ENCODE results near the gene PTGS1. TPM values are rescaled to one million over a fixed set of nuclear protein-coding genes. Genes with fewer than 3 reads are reported as not detected.

The PTGS1 gene
- polyA plus RNA-seq, 1 donor (not counting 4 experiments of a cell fraction or from before 2014, with no cell fraction given): 4.5 TPM

GRCh38 chr9:122387536-122387935 is 16.7 kb downstream of the PTGS1 start:
- Histone ChIP-seq H3K27me3 (ENCODE audit: control insufficient read depth, extremely low read depth, insufficient read depth, low read length) (no peaks in the 10 kb centered on the region), H3K4me2 (ENCODE audit: control insufficient read depth, extremely low read depth, insufficient read depth, low read depth, low read length) (no peak overlapping the region), H2AFZ (ENCODE audit: control insufficient read depth, low read length) (no peak overlapping the region), H3K9me3 (ENCODE audit: control insufficient read depth, low read depth, low read length) (no peaks in the 10 kb centered on the region), H4K20me1 (ENCODE audit: control insufficient read depth, extremely low read depth, insufficient read depth, low read length) (no peaks in the 10 kb centered on the region), H3K4me3 (ENCODE audit: control insufficient read depth in 2 of 3, extremely low read depth in 1 of 3, insufficient read depth in 2 of 3, low read depth in 1 of 3, low read length in 3 of 3) (no peak overlapping the region), H3K9ac (ENCODE audit: control insufficient read depth, extremely low read depth, insufficient read depth, low read length) (no peak overlapping the region), H3K27ac (ENCODE audit: control insufficient read depth, insufficient read depth, low read length) (no peak overlapping the region), H3K4me1 (ENCODE audit: control insufficient read depth, extremely low read depth, insufficient read depth, low read length) (peaks cover 25% of the 10 kb centered on the region), H3K36me3 (ENCODE audit: control insufficient read depth in 2 of 2, extremely low read depth in 1 of 2, insufficient read depth in 2 of 2, low read length in 2 of 2) (no peaks in the 10 kb centered on the region), H3K9me1 (ENCODE audit: control insufficient read depth, extremely low read depth, insufficient read depth, low read length) (no peaks in the 10 kb centered on the region), H3K79me2 (ENCODE audit: control insufficient read depth, insufficient read depth, low read length) (no peaks in the 10 kb centered on the region)
- dilution Hi-C loops (cut with MboI; ENCODE audit: extremely low pct_ligation_motif_present, low sequenced_read_pairs): no loop called here
- no peak for DNase-seq (ENCODE audit: low read depth, low spot score)
- no peak for FAIRE-seq
- no peak for TF ChIP-seq CTCF (optimal IDR thresholded peaks at IDR 0.05 in 1 of 3, IDR thresholded peaks at IDR 0.05 in 1 of 3, conservative IDR thresholded peaks at IDR 0.05 in 1 of 3; ENCODE audit: extremely low read depth in 1 of 3, insufficient read depth in 2 of 3, low read length in 3 of 3)
- TF ChIP-seq EZH2 (IDR thresholded peaks at IDR 0.05; ENCODE audit: low read length): no peak

- FAIRE-seq: no peak
- Histone ChIP-seq H3K4me1 (ENCODE audit: control insufficient read depth, extremely low read depth, insufficient read depth, low read length) (peaks cover 25% of the 10 kb centered on the region), H4K20me1 (ENCODE audit: control insufficient read depth, extremely low read depth, insufficient read depth, low read length) (no peaks in the 10 kb centered on the region), H3K4me3 (ENCODE audit: control insufficient read depth in 2 of 3, extremely low read depth in 1 of 3, insufficient read depth in 2 of 3, low read depth in 1 of 3, low read length in 3 of 3) (no peak overlapping the region), H3K4me2 (ENCODE audit: control insufficient read depth, extremely low read depth, insufficient read depth, low read depth, low read length) (no peak overlapping the region), H3K9me3 (ENCODE audit: control insufficient read depth, low read depth, low read length) (no peaks in the 10 kb centered on the region), H3K9me1 (ENCODE audit: control insufficient read depth, extremely low read depth, insufficient read depth, low read length) (no peaks in the 10 kb centered on the region), H3K27ac (ENCODE audit: control insufficient read depth, insufficient read depth, low read length) (no peak overlapping the region), H2AFZ (ENCODE audit: control insufficient read depth, low read length) (no peak overlapping the region), H3K79me2 (ENCODE audit: control insufficient read depth, insufficient read depth, low read length) (no peaks in the 10 kb centered on the region), H3K36me3 (ENCODE audit: control insufficient read depth in 2 of 2, extremely low read depth in 1 of 2, insufficient read depth in 2 of 2, low read length in 2 of 2) (no peaks in the 10 kb centered on the region), H3K9ac (ENCODE audit: control insufficient read depth, extremely low read depth, insufficient read depth, low read length) (no peak overlapping the region), H3K27me3 (ENCODE audit: control insufficient read depth, extremely low read depth, insufficient read depth, low read length) (no peaks in the 10 kb centered on the region)
- dilution Hi-C loops (cut with MboI; ENCODE audit: extremely low pct_ligation_motif_present, low sequenced_read_pairs): no loop called here
- no peak for TF ChIP-seq CTCF (optimal IDR thresholded peaks at IDR 0.05 in 1 of 3, IDR thresholded peaks at IDR 0.05 in 1 of 3, conservative IDR thresholded peaks at IDR 0.05 in 1 of 3; ENCODE audit: extremely low read depth in 1 of 3, insufficient read depth in 2 of 3, low read length in 3 of 3)
- no peak for TF ChIP-seq EZH2 (IDR thresholded peaks at IDR 0.05; ENCODE audit: low read length)
- DNase-seq (ENCODE audit: low read depth, low spot score): no peak
Observed at GRCh38 chr9:122389195-122389594, 18.4 kb downstream of the PTGS1 start.
